ENCODE data around the gene CEP112.

The CEP112 gene

GRCh38 chr17:65931246-65932149, 260.4 kb downstream of the CEP112 start:
- no peak for DNase-seq (ENCODE audit: low read depth)
- in situ Hi-C loops (cut with HindIII; ENCODE audit: low sequenced_read_pairs) = no loop called here
- H3K4me3 ChIP-seq (ENCODE audit: low read depth, low read length) = no peak overlapping the region
- TF ChIP-seq, protein P1, sequence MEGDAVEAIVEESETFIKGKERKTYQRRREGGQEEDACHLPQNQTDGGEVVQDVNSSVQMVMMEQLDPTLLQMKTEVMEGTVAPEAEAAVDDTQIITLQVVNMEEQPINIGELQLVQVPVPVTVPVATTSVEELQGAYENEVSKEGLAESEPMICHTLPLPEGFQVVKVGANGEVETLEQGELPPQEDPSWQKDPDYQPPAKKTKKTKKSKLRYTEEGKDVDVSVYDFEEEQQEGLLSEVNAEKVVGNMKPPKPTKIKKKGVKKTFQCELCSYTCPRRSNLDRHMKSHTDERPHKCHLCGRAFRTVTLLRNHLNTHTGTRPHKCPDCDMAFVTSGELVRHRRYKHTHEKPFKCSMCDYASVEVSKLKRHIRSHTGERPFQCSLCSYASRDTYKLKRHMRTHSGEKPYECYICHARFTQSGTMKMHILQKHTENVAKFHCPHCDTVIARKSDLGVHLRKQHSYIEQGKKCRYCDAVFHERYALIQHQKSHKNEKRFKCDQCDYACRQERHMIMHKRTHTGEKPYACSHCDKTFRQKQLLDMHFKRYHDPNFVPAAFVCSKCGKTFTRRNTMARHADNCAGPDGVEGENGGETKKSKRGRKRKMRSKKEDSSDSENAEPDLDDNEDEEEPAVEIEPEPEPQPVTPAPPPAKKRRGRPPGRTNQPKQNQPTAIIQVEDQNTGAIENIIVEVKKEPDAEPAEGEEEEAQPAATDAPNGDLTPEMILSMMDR (IDR thresholded peaks at IDR 0.05; ENCODE audit: low read depth, low read length, missing control alignments) = no peak

DNA sequence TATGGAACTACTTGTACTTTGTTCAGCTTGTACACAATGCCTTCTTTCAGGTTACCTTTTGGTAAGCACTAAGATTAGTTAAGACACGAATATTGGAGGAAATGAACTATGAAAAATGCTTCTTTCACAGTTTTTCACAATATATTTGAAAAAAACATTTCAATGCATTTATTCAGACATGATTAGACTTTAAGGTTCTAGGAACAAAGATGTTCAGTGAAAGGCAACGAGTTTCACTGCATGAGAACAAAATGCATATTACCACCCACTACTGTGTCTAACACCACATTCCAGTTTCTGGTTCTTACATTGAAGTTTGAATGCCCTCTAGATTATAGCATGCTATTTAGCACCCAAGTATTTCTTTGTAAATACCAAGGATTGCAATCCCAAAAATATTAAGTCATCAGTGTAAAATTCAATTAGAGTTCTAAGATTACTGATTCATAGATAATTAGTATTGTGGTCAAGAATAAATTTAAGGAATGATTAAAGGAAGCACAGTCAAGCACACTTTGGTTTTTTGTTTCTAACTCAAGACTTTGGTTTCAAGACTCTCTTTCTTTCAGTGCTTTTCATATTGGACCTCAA, 261.7 kb downstream of the CEP112 start:
- H3K4me3 ChIP-seq (ENCODE audit: low read depth, low read length) = no peak overlapping the region
- TF ChIP-seq, protein P1 (IDR thresholded peaks at IDR 0.05; ENCODE audit: low read depth, low read length, missing control alignments) = no peak
- in situ Hi-C loops (cut with HindIII; ENCODE audit: low sequenced_read_pairs) = no loop called here
- no peak for DNase-seq (ENCODE audit: low read depth)

DNA sequence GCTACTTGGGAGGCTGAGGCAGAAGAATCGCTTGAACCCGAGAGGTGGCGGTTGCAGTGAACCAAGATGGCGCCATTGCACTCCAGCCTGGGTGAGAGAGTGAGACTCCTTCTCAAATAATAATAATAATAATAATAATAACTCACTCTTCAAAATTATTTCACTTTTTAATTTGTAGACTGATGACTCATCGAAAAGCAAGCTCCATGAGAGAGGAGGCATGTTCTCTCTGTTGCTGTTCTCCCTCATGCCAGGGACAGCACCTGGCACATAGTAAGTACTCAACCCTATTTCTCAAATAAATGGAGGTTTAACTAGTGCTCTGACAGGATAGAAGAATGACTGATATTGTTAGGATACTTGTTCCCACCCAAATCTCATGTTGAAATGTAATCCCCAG, 265.3 kb downstream of the CEP112 start:
- no peak overlapping the region for H3K4me3 ChIP-seq (ENCODE audit: low read depth, low read length)
- in situ Hi-C loops (cut with HindIII; ENCODE audit: low sequenced_read_pairs) = no loop called here
- TF ChIP-seq, protein P1 (IDR thresholded peaks at IDR 0.05; ENCODE audit: low read depth, low read length, missing control alignments) = no peak
- no peak for DNase-seq (ENCODE audit: low read depth)

GRCh38 chr17:65925606-65926307, 266.2 kb downstream of the CEP112 start:
- no peak for DNase-seq (ENCODE audit: low read depth)
- no peak overlapping the region for H3K4me3 ChIP-seq (ENCODE audit: low read depth, low read length)
- in situ Hi-C loops (cut with HindIII; ENCODE audit: low sequenced_read_pairs) = no loop called here
- TF ChIP-seq, protein P1 (IDR thresholded peaks at IDR 0.05; ENCODE audit: low read depth, low read length, missing control alignments) = no peak

GRCh38 chr17:65920996-65921395, 270.9 kb downstream of the CEP112 start:
- DNase-seq (ENCODE audit: low read depth) = no peak
- H3K4me3 ChIP-seq (ENCODE audit: low read depth, low read length) = no peak overlapping the region
- TF ChIP-seq, protein P1 (IDR thresholded peaks at IDR 0.05; ENCODE audit: low read depth, low read length, missing control alignments) = no peak
- in situ Hi-C loops (cut with HindIII; ENCODE audit: low sequenced_read_pairs) = no loop called here

- TF ChIP-seq, protein P1 (IDR thresholded peaks at IDR 0.05; ENCODE audit: low read depth, low read length, missing control alignments) = peak; percentile 50
- H3K4me3 ChIP-seq (ENCODE audit: low read depth, low read length) = no peak overlapping the region
- in situ Hi-C loops (cut with HindIII; ENCODE audit: low sequenced_read_pairs) = no loop called here
- DNase-seq (ENCODE audit: low read depth) = no peak
Measured at GRCh38 chr17:65918916-65919315, 273.0 kb downstream of the CEP112 start.

All from astrocyte of the cerebellum (primary cell).